CD14-positive monocyte (primary cell): ENCODE measurements around the gene CSGALNACT2. TPM values are rescaled to one million over a fixed set of nuclear protein-coding genes. Genes with fewer than 3 reads are reported as not detected.
A peak's percentile ranks its signal among the peaks of the same experiment; 100 is the strongest.

Experiments used
- DNase-seq, 3 donors: peaks; one replicate each; pipeline ENCODE4 v3.0.0-alpha.2; 2011 to 2022
- H2AFZ ChIP-seq: 2 replicates; pipeline ENCODE4 v1.6.0; 2012; ENCODE audit warnings: mild to moderate bottlenecking, low read depth, low read length, inconsistent platforms; ENCODE audit not compliant: insufficient read depth, poor library complexity, severe bottlenecking
- H3K27ac ChIP-seq, 2 donors: 1 replicate in 1 of 2; 2 replicates in 1 of 2; pipeline ENCODE4 v1.5.1; 2012 to 2013; ENCODE audit warnings: low read length in 2 of 2, control low read depth in 1 of 2, inconsistent platforms in 1 of 2, low read depth in 1 of 2, mild to moderate bottlenecking in 1 of 2
- H3K27me3 ChIP-seq, 2 donors: one replicate each; pipeline versions ENCODE4 v1.6.0 to v1.6.1; 2011 to 2013; ENCODE audit warnings: low read length in 2 of 2; ENCODE audit not compliant: control insufficient read depth in 2 of 2, insufficient read depth in 2 of 2
- H3K36me3 ChIP-seq, 2 donors: replicated peaks in 1 of 2; 1 replicate in 1 of 2; 2 replicates in 1 of 2; pipeline versions ENCODE4 v1.5.1 to v1.6.1; 2012 to 2013; ENCODE audit warnings: low read length in 2 of 2, control low read depth in 1 of 2, inconsistent platforms in 1 of 2, mild to moderate bottlenecking in 1 of 2; ENCODE audit not compliant: insufficient read depth in 2 of 2, control insufficient read depth in 1 of 2
- H3K4me1 ChIP-seq, 2 donors: 1 replicate in 1 of 2; 2 replicates in 1 of 2; pipeline versions ENCODE4 v1.5.1 to v1.6.1; 2012 to 2013; ENCODE audit warnings: low read length in 2 of 2, control low read depth in 1 of 2, inconsistent platforms in 1 of 2, mild to moderate bottlenecking in 1 of 2, moderate library complexity in 1 of 2; ENCODE audit not compliant: insufficient read depth in 2 of 2, control insufficient read depth in 1 of 2
- H3K4me2 ChIP-seq: replicated peaks from 2 replicates; pipeline ENCODE3; 2012; ENCODE audit warnings: low read length, moderate library complexity, mild to moderate bottlenecking; ENCODE audit not compliant: poor library complexity, severe bottlenecking; ENCODE audit errors: extremely low read depth
- H3K4me3 ChIP-seq, 3 experiments: fragments of 200-600 bp in 1 of 3; sonication (generic) in 1 of 3; replicated peaks in 1 of 3; 1 replicate in 2 of 3; 2 replicates in 1 of 3; pipeline ENCODE4 v1.5.1; 2011 to 2013; ENCODE audit warnings: low read length in 3 of 3, mild to moderate bottlenecking in 3 of 3, control low read depth in 2 of 3, low read depth in 2 of 3, inconsistent platforms in 1 of 3, moderate library complexity in 1 of 3
- H3K79me2 ChIP-seq: 2 replicates; pipeline ENCODE4 v1.6.0; 2012; ENCODE audit warnings: mild to moderate bottlenecking, control low read depth, inconsistent platforms, low read length, moderate library complexity; ENCODE audit not compliant: insufficient read depth
- H3K9ac ChIP-seq: 2 replicates; pipeline ENCODE4 v1.6.0; 2017; ENCODE audit warnings: low read length, mild to moderate bottlenecking; ENCODE audit not compliant: insufficient read depth, poor library complexity, severe bottlenecking
- H3K9me3 ChIP-seq, 2 donors: replicated peaks in 1 of 2; 1 replicate in 1 of 2; 2 replicates in 1 of 2; pipeline versions ENCODE4 v1.5.1 to v1.6.1; 2012 to 2013; ENCODE audit warnings: low read length in 2 of 2, control low read depth in 1 of 2; ENCODE audit not compliant: control insufficient read depth in 1 of 2, insufficient read depth in 1 of 2
- H4K20me1 ChIP-seq: 2 replicates; pipeline ENCODE4 v1.6.0; 2012; ENCODE audit warnings: mild to moderate bottlenecking, low read length, control low read depth, moderate library complexity; ENCODE audit not compliant: insufficient read depth
- H3K27ac Mint-ChIP-seq, 7 donors: one replicate each; pipeline ENCODE4 v1.8.0; 2020; ENCODE audit warnings: mild to moderate bottlenecking in 7 of 7, mixed read lengths in 7 of 7, moderate library complexity in 6 of 7, inconsistent platforms in 2 of 7
- H3K27me3 Mint-ChIP-seq, 3 donors: one replicate each; pipeline ENCODE4 v1.8.0; 2021 to 2022; ENCODE audit warnings: low read depth in 3 of 3, mild to moderate bottlenecking in 3 of 3, mixed read lengths in 3 of 3, moderate library complexity in 3 of 3, inconsistent platforms in 1 of 3
- H3K36me3 Mint-ChIP-seq, 2 donors: one replicate each; pipeline ENCODE4 v1.8.0; 2020; ENCODE audit warnings: mixed read lengths in 2 of 2, inconsistent platforms in 1 of 2, mild to moderate bottlenecking in 1 of 2
- H3K4me1 Mint-ChIP-seq: one replicate; pipeline ENCODE4 v1.8.0; 2020; ENCODE audit warnings: mild to moderate bottlenecking, mixed read lengths
- H3K4me3 Mint-ChIP-seq, 2 donors: one replicate each; pipeline ENCODE4 v1.8.0; 2020; ENCODE audit warnings: mild to moderate bottlenecking in 2 of 2, mixed read lengths in 2 of 2, moderate library complexity in 1 of 2
- H3K9me3 Mint-ChIP-seq, 7 donors: one replicate each; pipeline ENCODE4 v1.8.0; 2020 to 2022; ENCODE audit warnings: mixed read lengths in 7 of 7, mild to moderate bottlenecking in 6 of 7, moderate library complexity in 6 of 7, inconsistent platforms in 2 of 7
- WGBS: methylation state at CpG from one replicate; pipeline ENCODE4 v1.1.5; 2013; ENCODE audit warnings: missing lambda C conversion rate; ENCODE audit not compliant: insufficient coverage; 5-methylcytosine and 5-hydroxymethylcytosine counted together
- intact Hi-C, 2 donors: fragments of 100-400 bp; cut with micrococcal nuclease; formaldehyde crosslinking; loops; one replicate each; pipeline versions ENCODE4 v1.15.0 to v1.15.1; 2023
- polyA plus RNA-seq, 3 donors: library from polyadenylated mRNA; depleted of rRNA in 1 of 3; unstranded in 2 of 3; stranded (reverse) in 1 of 3; fragments of 300-500 nt in 2 of 3; fragments of >200 nt in 1 of 3; fragmentation: Illumina TruSeq in 2 of 3; gene quantifications; 1 replicate in 2 of 3; 2 replicates in 1 of 3; pipeline ENCODE4 v1.2.3, GENCODE V29; 2012 to 2021
- TF ChIP-seq, protein P1 (sequence below): fragments of 200-600 bp; IDR thresholded peaks from one replicate; pipeline ENCODE4 v1.8.0; 2022; ENCODE audit warnings: antibody characterized with exemption, mild to moderate bottlenecking

Gene CSGALNACT2
- polyA plus RNA-seq, 3 donors = 43.7 to 80.1 (median 48.2) TPM

DNA sequence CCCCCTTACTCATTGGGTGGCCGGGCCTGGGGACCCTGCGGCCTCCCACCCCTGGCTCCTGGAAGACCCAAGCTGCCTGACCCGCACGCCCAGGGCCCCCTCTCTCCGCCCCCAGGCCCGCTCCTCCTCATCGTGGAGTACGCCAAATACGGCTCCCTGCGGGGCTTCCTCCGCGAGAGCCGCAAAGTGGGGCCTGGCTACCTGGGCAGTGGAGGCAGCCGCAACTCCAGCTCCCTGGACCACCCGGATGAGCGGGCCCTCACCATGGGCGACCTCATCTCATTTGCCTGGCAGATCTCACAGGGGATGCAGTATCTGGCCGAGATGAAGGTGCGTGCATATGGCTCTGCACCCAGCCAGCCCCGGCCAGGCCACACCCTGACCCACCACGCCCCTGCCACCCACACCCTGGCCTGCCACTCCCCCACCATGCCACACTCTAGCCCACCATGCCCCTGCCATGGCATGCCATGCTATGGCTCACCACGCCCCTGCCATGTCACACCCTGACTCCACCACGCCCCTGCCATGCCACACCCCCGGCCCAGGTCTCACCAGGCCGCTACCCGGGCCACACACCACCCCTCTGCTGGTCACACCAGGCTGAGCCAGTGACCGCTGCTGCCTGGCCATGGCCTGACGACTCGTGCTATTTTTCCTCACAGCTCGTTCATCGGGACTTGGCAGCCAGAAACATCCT, 18.7 kb upstream of the CSGALNACT2 start:
- no peak for DNase-seq
- H3K27ac Mint-ChIP-seq = peak overlapping the region; percentile 94 to 98 (median 98)
- H3K27ac ChIP-seq = peak overlapping the region; percentile 74 to 94
- H3K36me3 ChIP-seq = no peaks in the 10 kb centered on the region
- peak overlapping the region; percentile 51 for H3K9ac ChIP-seq
- intact Hi-C loops = loop anchor here (2.0 to 5.0 kb wide), 2 partner anchors 19 to 43 kb away; partner anchors contain the start of gene CSGALNACT2 (in 1 of the 2)
- TF ChIP-seq, protein P1, sequence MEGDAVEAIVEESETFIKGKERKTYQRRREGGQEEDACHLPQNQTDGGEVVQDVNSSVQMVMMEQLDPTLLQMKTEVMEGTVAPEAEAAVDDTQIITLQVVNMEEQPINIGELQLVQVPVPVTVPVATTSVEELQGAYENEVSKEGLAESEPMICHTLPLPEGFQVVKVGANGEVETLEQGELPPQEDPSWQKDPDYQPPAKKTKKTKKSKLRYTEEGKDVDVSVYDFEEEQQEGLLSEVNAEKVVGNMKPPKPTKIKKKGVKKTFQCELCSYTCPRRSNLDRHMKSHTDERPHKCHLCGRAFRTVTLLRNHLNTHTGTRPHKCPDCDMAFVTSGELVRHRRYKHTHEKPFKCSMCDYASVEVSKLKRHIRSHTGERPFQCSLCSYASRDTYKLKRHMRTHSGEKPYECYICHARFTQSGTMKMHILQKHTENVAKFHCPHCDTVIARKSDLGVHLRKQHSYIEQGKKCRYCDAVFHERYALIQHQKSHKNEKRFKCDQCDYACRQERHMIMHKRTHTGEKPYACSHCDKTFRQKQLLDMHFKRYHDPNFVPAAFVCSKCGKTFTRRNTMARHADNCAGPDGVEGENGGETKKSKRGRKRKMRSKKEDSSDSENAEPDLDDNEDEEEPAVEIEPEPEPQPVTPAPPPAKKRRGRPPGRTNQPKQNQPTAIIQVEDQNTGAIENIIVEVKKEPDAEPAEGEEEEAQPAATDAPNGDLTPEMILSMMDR = no peak
- H2AFZ ChIP-seq = no peak overlapping the region
- H3K4me1 ChIP-seq = peaks cover 46 to 51% of the 10 kb centered on the region in 2 donors
- peaks cover 0 to under 1% of the 10 kb centered on the region in 2 donors for H3K36me3 Mint-ChIP-seq
- no peaks in the 10 kb centered on the region for H3K27me3 ChIP-seq
- H3K4me3 Mint-ChIP-seq = no peak overlapping the region
- no peaks in the 10 kb centered on the region for H3K79me2 ChIP-seq
- H4K20me1 ChIP-seq = no peaks in the 10 kb centered on the region
- peaks cover 50% of the 10 kb centered on the region for H3K4me1 Mint-ChIP-seq
- WGBS = 91% methylated on average over 30 of the region's 31 CpGs
- no peak overlapping the region for H3K4me3 ChIP-seq
- H3K27me3 Mint-ChIP-seq = peaks cover 1 to 7% (median 2%) of the 10 kb centered on the region in 3 donors
- H3K9me3 Mint-ChIP-seq = peaks cover 0 to 2% (median 0%) of the 10 kb centered on the region in 7 donors
- no peaks in the 10 kb centered on the region for H3K9me3 ChIP-seq
- H3K4me2 ChIP-seq = no peak overlapping the region

DNA sequence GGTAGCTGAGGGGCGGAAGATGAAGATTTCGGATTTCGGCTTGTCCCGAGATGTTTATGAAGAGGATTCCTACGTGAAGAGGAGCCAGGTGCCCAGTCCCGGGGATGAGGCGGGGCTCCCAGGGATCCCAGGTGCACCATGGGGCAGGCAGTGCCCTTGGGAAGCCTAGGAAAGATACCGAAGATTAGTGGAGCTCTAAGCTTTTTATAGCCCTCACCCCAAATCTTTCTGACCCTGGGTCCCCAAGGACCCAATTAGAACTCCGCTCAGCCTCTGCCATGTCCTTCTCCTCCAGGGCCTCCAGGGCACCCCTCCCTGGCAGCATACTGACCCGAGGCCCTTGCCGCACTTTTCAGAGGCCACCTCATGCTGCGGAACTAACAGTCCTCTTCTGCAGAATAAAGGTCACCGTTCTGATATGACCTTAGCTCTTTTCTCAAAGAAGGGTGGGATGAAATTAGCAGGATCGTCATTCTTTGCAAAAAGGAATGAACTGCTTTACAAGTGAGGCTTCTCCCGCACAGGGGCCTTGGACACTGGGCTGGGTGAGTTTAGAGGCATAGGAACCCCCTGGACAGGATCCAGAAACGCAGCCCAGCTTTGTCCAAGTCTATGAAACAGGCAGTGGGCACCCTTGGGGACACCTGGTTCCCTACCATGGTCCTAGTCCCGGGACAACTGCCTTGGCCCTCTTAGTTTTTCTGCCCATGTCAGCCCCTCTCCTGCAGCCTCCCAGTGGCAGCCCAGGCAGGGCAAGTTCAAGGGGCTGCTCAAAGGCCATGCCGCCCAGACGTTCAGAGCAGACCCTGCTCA, 17.9 kb upstream of the CSGALNACT2 start:
- no peak for DNase-seq
- H2AFZ ChIP-seq = no peak overlapping the region
- no peaks in the 10 kb centered on the region for H3K27me3 ChIP-seq
- H3K4me3 Mint-ChIP-seq = peak overlapping the region; percentile 57 to 68
- H3K27ac ChIP-seq = peak overlapping the region; percentile 74 to 94
- H4K20me1 ChIP-seq = no peaks in the 10 kb centered on the region
- peaks cover 1 to 7% (median 2%) of the 10 kb centered on the region in 3 donors for H3K27me3 Mint-ChIP-seq
- H3K4me3 ChIP-seq = no peak overlapping the region
- H3K4me1 Mint-ChIP-seq = peaks cover 55% of the 10 kb centered on the region
- H3K36me3 Mint-ChIP-seq = peaks cover 0 to 6% of the 10 kb centered on the region in 2 donors
- no peaks in the 10 kb centered on the region for H3K79me2 ChIP-seq
- H3K9me3 ChIP-seq = no peaks in the 10 kb centered on the region
- peak overlapping the region; percentile 94 to 98 (median 98) for H3K27ac Mint-ChIP-seq
- peak overlapping the region; percentile 29 for H3K4me2 ChIP-seq
- TF ChIP-seq, protein P1 = no peak
- H3K4me1 ChIP-seq = peaks cover 49 to 58% of the 10 kb centered on the region in 2 donors
- H3K9ac ChIP-seq = peak overlapping the region; percentile 51
- H3K36me3 ChIP-seq = no peaks in the 10 kb centered on the region
- intact Hi-C loops = loop anchor here (2.0 to 5.0 kb wide), 2 partner anchors 18 to 42 kb away; partner anchors contain the start of gene CSGALNACT2 (in 1 of the 2)
- peaks cover 0 to 2% (median 0%) of the 10 kb centered on the region in 7 donors for H3K9me3 Mint-ChIP-seq
- WGBS = 64% methylated on average over 14 of the region's 19 CpGs
